ENCODE results near the gene TBC1D2.

GRCh38 chr9:98302150-98302549 lies 46.7 kb upstream of the TBC1D2 start:
- no peak for TF ChIP-seq BHLHE40 (IDR thresholded peaks at IDR 0.05; ENCODE audit: borderline replicate concordance in 1 of 2, low read depth in 2 of 2, low read length in 1 of 2)
- TF ChIP-seq ETV6 (conservative IDR thresholded peaks at IDR 0.05 in 1 of 2, IDR thresholded peaks at IDR 0.05 in 1 of 2; ENCODE audit: borderline replicate concordance in 1 of 2, low read depth in 1 of 2): no peak
- no peak for TF ChIP-seq SKIL (IDR thresholded peaks at IDR 0.05; ENCODE audit: low read depth, poor library complexity, severe bottlenecking)
- TF ChIP-seq CTCF (IDR thresholded peaks at IDR 0.05 in 2 of 3, conservative IDR thresholded peaks at IDR 0.05 in 1 of 3; ENCODE audit: control insufficient read depth in 2 of 3, extremely low read depth in 1 of 3, insufficient read depth in 1 of 3, low read depth in 3 of 3, low read length in 3 of 3): no peak
- no peak for TF ChIP-seq YY1 (IDR thresholded peaks at IDR 0.05; ENCODE audit: low read depth, low read length)
- TF ChIP-seq ATF2 (IDR thresholded peaks at IDR 0.05; ENCODE audit: low read length): no peak
- TF ChIP-seq ZNF24 (IDR thresholded peaks at IDR 0.05): no peak
- no peak for TF ChIP-seq E2F4 (IDR thresholded peaks at IDR 0.05; ENCODE audit: low read depth, low read length)
- no peak for TF ChIP-seq MAX (IDR thresholded peaks at IDR 0.05; ENCODE audit: low read depth, low read length)
- TF ChIP-seq POLR2A (IDR thresholded peaks at IDR 0.05; ENCODE audit: low read depth, low read length): no peak
- TF ChIP-seq ESRRA (IDR thresholded peaks at IDR 0.05; ENCODE audit: low read length): no peak
- no peak for TF ChIP-seq HDAC2 (IDR thresholded peaks at IDR 0.05)
- TF ChIP-seq RAD21 (IDR thresholded peaks at IDR 0.05; ENCODE audit: insufficient read depth, low read depth, low read length): no peak
